ENCODE results near the gene TTLL7. TPM values are rescaled to one million over a fixed set of nuclear protein-coding genes. Genes with fewer than 3 reads are reported as not detected.
"Not testable (repeated sequence)": the region's sequence is repeated elsewhere in the genome, so short reads cannot be mapped to it uniquely, and the experiment has no call there.

TTLL7 gene
- total and polyA plus RNA-seq, 5 donors, result 7.4 to 27.9 (median 23.8) TPM

- no peaks in the 10 kb centered on the region for H3K27me3 ChIP-seq (ENCODE audit: control insufficient read depth, insufficient read depth)
- DNase-seq, result no peak
- no peaks in the 10 kb centered on the region for H3K9me3 ChIP-seq (ENCODE audit: control insufficient read depth, low read length)
- no peaks in the 10 kb centered on the region for H3K4me1 ChIP-seq (ENCODE audit: control insufficient read depth, insufficient read depth, low read length)
- 4% methylated on average over 2 of the region's 2 CpGs for WGBS
- peak; percentile 67 to 77 for ATAC-seq
- H3K4me3 ChIP-seq (ENCODE audit: low read length), result no peak overlapping the region
- intact Hi-C loops (cut with DNase I), result loop anchor here (5.0 to 10.0 kb wide), 4 partner anchors 191 to 503 kb away; no protein-coding TSS in a partner anchor
- no peak overlapping the region for H3K27ac ChIP-seq (ENCODE audit: low read length)
Observed at GRCh38 chr1:83931658-83932253, 67.2 kb downstream of the TTLL7 start.

DNA sequence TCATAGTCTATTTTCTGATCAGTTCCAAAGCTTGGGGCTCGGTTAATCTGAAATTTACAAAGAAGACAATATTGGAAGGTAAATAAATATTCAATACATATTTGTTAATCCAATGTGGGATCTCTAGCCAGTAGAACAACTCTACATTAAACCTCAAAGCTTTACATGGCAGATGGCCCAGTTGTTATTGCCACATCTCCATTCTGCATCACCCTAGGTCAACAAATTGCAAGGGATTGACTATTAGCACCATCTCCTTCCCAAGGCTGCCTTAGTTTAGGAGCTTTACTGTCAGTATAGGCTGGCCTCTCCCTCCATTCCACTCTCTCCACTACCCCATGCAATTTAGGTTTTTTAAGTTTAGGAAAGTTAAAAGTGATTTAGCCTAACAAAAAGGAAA is 69.7 kb downstream of the TTLL7 start:
- Histone ChIP-seq H3K4me3 (ENCODE audit: low read length) (no peak overlapping the region), H3K9me3 (ENCODE audit: control insufficient read depth, low read length) (no peaks in the 10 kb centered on the region), H3K27ac (ENCODE audit: low read length) (no peak overlapping the region), H3K4me1 (ENCODE audit: control insufficient read depth, insufficient read depth, low read length) (no peaks in the 10 kb centered on the region), H3K27me3 (ENCODE audit: control insufficient read depth, insufficient read depth) (no peaks in the 10 kb centered on the region)
- DNase-seq (no peak), ATAC-seq (no peak)
- 100% methylated on average over 1 of the region's 1 CpG for WGBS
- intact Hi-C loops (cut with DNase I), result no loop called here

GRCh38 chr1:83928396-83928795 is 70.5 kb downstream of the TTLL7 start:
- DNase-seq, result no peak
- peak; percentile 55 to 66 for ATAC-seq
- intact Hi-C loops (cut with DNase I), result no loop called here
- H3K27me3 ChIP-seq (ENCODE audit: control insufficient read depth, insufficient read depth), result no peaks in the 10 kb centered on the region
- H3K4me3 ChIP-seq (ENCODE audit: low read length), result no peak overlapping the region
- H3K9me3 ChIP-seq (ENCODE audit: control insufficient read depth, low read length), result no peaks in the 10 kb centered on the region
- H3K27ac ChIP-seq (ENCODE audit: low read length), result no peak overlapping the region
- H3K4me1 ChIP-seq (ENCODE audit: control insufficient read depth, insufficient read depth, low read length), result no peaks in the 10 kb centered on the region

DNA sequence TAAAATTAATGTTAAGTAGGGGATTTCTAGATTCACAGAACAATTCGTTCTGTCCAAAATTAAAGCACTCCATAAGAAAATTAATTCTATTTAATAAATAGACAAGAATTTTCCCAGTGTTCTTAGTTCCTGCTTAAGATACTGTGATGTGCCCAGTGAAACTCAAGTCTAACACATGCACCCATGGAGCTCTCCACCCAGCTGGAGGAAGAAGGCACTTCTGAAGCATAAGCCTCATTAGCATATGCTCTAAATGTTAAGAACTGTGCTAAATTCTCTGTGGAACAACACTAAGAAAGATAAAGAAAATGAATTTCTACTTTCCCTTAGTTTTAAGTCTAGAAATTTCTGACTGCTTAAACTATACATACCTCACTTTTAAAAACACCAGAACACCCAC is 71.2 kb downstream of the TTLL7 start:
- Histone ChIP-seq H3K4me1 (ENCODE audit: control insufficient read depth, insufficient read depth, low read length) (no peaks in the 10 kb centered on the region), H3K4me3 (ENCODE audit: low read length) (no peak overlapping the region), H3K9me3 (ENCODE audit: control insufficient read depth, low read length) (no peaks in the 10 kb centered on the region), H3K27ac (ENCODE audit: low read length) (no peak overlapping the region), H3K27me3 (ENCODE audit: control insufficient read depth, insufficient read depth) (no peaks in the 10 kb centered on the region)
- no peak for DNase-seq
- WGBS, result 59% methylated on average over 1 of the region's 1 CpG
- no peak for ATAC-seq
- intact Hi-C loops (cut with DNase I), result no loop called here

DNA sequence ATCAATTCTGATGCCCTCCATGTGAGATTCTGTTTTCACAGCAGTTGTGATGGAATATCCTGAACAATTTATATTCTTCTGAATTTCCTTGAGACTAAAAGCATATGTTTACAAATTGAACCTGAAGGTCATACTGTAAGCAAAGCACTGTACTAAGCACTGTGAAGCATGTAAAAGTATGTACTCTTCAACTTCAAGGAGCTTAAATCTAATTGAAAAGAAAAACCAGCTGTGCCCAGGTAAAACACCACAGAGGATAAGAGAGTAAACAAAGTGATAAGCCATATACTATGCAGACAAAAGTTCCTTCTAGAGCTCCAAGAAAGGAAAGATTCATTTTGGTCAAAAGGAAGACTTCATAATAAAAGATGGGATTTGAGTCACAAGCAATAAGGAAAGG is 71.9 kb downstream of the TTLL7 start:
- Histone ChIP-seq H3K4me1 (ENCODE audit: control insufficient read depth, insufficient read depth, low read length) (no peaks in the 10 kb centered on the region), H3K27ac (ENCODE audit: low read length) (no peak overlapping the region), H3K4me3 (ENCODE audit: low read length) (no peak overlapping the region), H3K27me3 (ENCODE audit: control insufficient read depth, insufficient read depth) (no peaks in the 10 kb centered on the region), H3K9me3 (ENCODE audit: control insufficient read depth, low read length) (no peaks in the 10 kb centered on the region)
- ATAC-seq (no peak), DNase-seq (no peak)
- intact Hi-C loops (cut with DNase I), result no loop called here

DNA sequence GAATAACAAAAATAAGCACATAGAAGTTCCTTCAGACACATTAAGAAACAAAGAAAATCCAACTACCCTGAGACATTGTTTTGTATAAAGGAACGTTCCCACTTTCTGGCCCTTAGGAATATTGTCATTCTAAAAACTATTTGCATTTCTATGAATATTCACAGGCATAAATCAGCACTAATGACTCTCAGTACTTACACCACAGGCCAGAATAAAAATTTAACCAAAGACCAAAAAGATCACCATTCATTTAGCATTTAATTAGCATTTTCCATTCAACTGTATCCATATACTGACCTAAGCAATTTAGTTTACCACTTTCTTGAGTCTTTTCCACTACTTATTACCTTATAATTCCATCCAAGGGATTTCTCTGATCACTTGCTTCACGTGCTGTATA is 75.4 kb downstream of the TTLL7 start:
- ATAC-seq (no peak), DNase-seq (no peak)
- Histone ChIP-seq H3K27ac (ENCODE audit: low read length) (no peak overlapping the region), H3K4me1 (ENCODE audit: control insufficient read depth, insufficient read depth, low read length) (no peaks in the 10 kb centered on the region), H3K4me3 (ENCODE audit: low read length) (no peak overlapping the region), H3K27me3 (ENCODE audit: control insufficient read depth, insufficient read depth) (no peaks in the 10 kb centered on the region), H3K9me3 (ENCODE audit: control insufficient read depth, low read length) (no peaks in the 10 kb centered on the region)
- intact Hi-C loops (cut with DNase I), result no loop called here
- WGBS, result 77% methylated on average over 2 of the region's 2 CpGs

- 99% methylated on average over 1 of the region's 1 CpG for WGBS
- no peak for ATAC-seq
- no peak for DNase-seq
- no peaks in the 10 kb centered on the region for H3K9me3 ChIP-seq (ENCODE audit: control insufficient read depth, low read length)
- H3K27me3 ChIP-seq (ENCODE audit: control insufficient read depth, insufficient read depth), result no peaks in the 10 kb centered on the region
- no peaks in the 10 kb centered on the region for H3K4me1 ChIP-seq (ENCODE audit: control insufficient read depth, insufficient read depth, low read length)
- H3K27ac ChIP-seq (ENCODE audit: low read length), result no peak overlapping the region
- H3K4me3 ChIP-seq (ENCODE audit: low read length), result no peak overlapping the region
- intact Hi-C loops (cut with DNase I), result no loop called here
Observed at GRCh38 chr1:83922431-83922830, 76.5 kb downstream of the TTLL7 start.

DNA sequence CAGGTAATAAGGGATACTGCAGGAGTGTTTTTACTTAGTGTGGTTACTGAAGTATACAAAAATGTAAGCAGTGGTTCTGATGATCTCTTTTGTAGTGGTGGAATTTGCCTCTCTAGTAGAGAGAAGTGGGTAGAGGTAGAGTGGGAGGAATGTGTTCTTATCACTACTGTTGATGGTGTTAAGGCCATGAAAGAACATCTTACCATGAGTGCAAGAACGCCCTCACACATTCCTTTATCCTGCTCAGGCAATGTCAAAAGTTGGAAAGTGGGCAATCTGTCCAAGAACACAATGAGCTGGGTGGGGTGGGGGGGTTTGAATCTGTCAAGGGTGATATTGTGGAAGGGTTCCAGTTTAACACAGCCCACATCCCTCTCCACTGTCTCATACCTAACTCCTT is 78.6 kb downstream of the TTLL7 start:
- H3K27ac ChIP-seq (ENCODE audit: low read length), result no peak overlapping the region
- H3K4me3 ChIP-seq (ENCODE audit: low read length), result no peak overlapping the region
- no peak for DNase-seq
- no peak for ATAC-seq
- H3K9me3 ChIP-seq (ENCODE audit: control insufficient read depth, low read length), result no peaks in the 10 kb centered on the region
- 49% methylated on average over 1 of the region's 1 CpG for WGBS
- H3K27me3 ChIP-seq (ENCODE audit: control insufficient read depth, insufficient read depth), result no peaks in the 10 kb centered on the region
- no peaks in the 10 kb centered on the region for H3K4me1 ChIP-seq (ENCODE audit: control insufficient read depth, insufficient read depth, low read length)
- intact Hi-C loops (cut with DNase I), result no loop called here

DNA sequence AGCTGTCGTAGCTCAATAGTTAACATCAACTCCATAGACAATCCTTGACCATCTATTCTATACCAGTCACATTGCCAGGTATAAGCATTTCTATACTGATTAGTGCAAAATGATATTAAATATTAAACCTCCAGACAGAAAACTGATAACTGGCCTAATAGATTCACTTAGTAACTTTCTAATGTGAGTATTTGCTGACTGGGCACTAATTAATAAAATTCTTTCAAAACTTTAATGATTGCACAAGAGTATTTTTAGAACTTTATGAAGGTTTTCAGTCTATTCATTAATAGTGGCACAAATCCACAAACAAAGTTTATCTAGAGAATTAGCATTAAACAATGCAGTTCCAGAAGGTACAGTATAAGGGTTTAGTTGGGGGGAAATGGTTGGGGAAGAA is 79.1 kb downstream of the TTLL7 start:
- Histone ChIP-seq H3K27ac (ENCODE audit: low read length) (no peak overlapping the region), H3K27me3 (ENCODE audit: control insufficient read depth, insufficient read depth) (no peaks in the 10 kb centered on the region), H3K9me3 (ENCODE audit: control insufficient read depth, low read length) (no peaks in the 10 kb centered on the region), H3K4me1 (ENCODE audit: control insufficient read depth, insufficient read depth, low read length) (no peaks in the 10 kb centered on the region), H3K4me3 (ENCODE audit: low read length) (no peak overlapping the region)
- intact Hi-C loops (cut with DNase I), result no loop called here
- 93% methylated on average over 1 of the region's 1 CpG for WGBS
- no peak for ATAC-seq
- DNase-seq, result no peak

- H3K4me1 ChIP-seq (ENCODE audit: control insufficient read depth, insufficient read depth, low read length), result no peaks in the 10 kb centered on the region
- intact Hi-C loops (cut with DNase I), result no loop called here
- no peaks in the 10 kb centered on the region for H3K9me3 ChIP-seq (ENCODE audit: control insufficient read depth, low read length)
- no peaks in the 10 kb centered on the region for H3K27me3 ChIP-seq (ENCODE audit: control insufficient read depth, insufficient read depth)
- no peak overlapping the region for H3K27ac ChIP-seq (ENCODE audit: low read length)
- ATAC-seq (no peak), DNase-seq (no peak)
- H3K4me3 ChIP-seq (ENCODE audit: low read length), result no peak overlapping the region
- 93% methylated on average over 2 of the region's 2 CpGs for WGBS
Observed at GRCh38 chr1:83918688-83919285, 80.1 kb downstream of the TTLL7 start.

- WGBS, result 93% methylated on average over 1 of the region's 1 CpG
- ATAC-seq, result no peak
- no peaks in the 10 kb centered on the region for H3K9me3 ChIP-seq (ENCODE audit: control insufficient read depth, low read length)
Observed at GRCh38 chr1:83917959-83918358, 81.0 kb downstream of the TTLL7 start.

DNA sequence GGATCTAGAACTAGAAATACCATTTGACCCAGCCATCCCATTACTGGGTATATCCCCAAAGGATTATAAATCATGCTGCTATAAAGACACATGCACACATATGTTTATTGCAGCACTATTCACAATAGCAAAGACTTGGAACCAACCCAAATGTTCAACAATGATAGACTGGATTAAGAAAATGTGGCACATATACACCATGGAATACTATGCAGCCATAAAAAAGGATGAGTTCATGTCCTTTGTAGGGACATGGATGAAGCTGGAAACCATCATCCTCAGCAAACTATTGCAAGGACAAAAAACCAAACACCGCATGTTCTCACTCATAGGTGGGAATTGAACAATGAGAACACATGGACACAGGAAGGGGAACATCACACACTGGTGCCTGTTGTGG is 82.8 kb downstream of the TTLL7 start:
- intact Hi-C loops (cut with DNase I); H3K27me3 ChIP-seq (ENCODE audit: control insufficient read depth, insufficient read depth); H3K9me3 ChIP-seq (ENCODE audit: control insufficient read depth, low read length); H3K4me1 ChIP-seq (ENCODE audit: control insufficient read depth, insufficient read depth, low read length); ATAC-seq; DNase-seq; H3K27ac ChIP-seq (ENCODE audit: low read length); H3K4me3 ChIP-seq (ENCODE audit: low read length): not testable (repeated sequence)
- no CpG with 5 or more reads among the region's 1 CpG for WGBS

More at GRCh38 chr1:83917959-83918358, 81.0 kb downstream of the TTLL7 start:
- no peak for DNase-seq
- H3K27ac ChIP-seq (ENCODE audit: low read length), result no peak overlapping the region
- intact Hi-C loops (cut with DNase I), result no loop called here
- H3K4me1 ChIP-seq (ENCODE audit: control insufficient read depth, insufficient read depth, low read length), result no peaks in the 10 kb centered on the region
- H3K27me3 ChIP-seq (ENCODE audit: control insufficient read depth, insufficient read depth), result no peaks in the 10 kb centered on the region
- no peak overlapping the region for H3K4me3 ChIP-seq (ENCODE audit: low read length)
